ENCODE measurements around the gene PSMC3IP.

DNA sequence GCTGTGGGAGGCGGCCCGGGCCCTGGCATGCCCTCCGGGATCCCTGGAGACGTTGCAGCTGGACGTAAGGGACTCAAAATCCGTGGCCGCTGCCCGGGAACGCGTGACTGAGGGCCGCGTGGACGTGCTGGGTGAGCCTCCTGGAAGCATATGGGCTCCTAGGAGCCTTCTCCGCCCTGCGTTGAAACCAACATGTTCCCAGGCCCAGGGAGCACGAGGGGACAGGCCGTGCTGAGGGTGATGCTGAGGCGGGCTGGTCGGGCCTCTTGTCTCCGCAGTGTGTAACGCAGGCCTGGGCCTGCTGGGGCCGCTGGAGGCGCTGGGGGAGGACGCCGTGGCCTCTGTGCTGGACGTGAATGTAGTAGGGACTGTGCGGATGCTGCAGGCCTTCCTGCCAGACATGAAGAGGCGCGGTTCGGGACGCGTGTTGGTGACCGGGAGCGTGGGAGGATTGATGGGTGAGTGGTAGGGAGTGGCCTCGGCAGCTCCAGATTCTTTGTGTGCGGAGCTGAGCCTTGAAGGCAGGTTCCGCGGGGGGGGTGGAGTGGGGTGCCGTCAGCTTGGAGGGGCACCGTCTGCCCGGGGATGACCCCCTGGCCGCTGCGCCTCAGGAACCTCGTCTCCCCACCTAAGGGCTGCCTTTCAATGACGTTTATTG, 24.2 kb downstream of the PSMC3IP start:
- TF ChIP-seq, protein P1, sequence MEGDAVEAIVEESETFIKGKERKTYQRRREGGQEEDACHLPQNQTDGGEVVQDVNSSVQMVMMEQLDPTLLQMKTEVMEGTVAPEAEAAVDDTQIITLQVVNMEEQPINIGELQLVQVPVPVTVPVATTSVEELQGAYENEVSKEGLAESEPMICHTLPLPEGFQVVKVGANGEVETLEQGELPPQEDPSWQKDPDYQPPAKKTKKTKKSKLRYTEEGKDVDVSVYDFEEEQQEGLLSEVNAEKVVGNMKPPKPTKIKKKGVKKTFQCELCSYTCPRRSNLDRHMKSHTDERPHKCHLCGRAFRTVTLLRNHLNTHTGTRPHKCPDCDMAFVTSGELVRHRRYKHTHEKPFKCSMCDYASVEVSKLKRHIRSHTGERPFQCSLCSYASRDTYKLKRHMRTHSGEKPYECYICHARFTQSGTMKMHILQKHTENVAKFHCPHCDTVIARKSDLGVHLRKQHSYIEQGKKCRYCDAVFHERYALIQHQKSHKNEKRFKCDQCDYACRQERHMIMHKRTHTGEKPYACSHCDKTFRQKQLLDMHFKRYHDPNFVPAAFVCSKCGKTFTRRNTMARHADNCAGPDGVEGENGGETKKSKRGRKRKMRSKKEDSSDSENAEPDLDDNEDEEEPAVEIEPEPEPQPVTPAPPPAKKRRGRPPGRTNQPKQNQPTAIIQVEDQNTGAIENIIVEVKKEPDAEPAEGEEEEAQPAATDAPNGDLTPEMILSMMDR (IDR thresholded peaks at IDR 0.05) = no peak
- no peak for TF ChIP-seq POLR2A (IDR thresholded peaks at IDR 0.05)
